Measurements from ENCODE around the gene IL17RE.

DNA sequence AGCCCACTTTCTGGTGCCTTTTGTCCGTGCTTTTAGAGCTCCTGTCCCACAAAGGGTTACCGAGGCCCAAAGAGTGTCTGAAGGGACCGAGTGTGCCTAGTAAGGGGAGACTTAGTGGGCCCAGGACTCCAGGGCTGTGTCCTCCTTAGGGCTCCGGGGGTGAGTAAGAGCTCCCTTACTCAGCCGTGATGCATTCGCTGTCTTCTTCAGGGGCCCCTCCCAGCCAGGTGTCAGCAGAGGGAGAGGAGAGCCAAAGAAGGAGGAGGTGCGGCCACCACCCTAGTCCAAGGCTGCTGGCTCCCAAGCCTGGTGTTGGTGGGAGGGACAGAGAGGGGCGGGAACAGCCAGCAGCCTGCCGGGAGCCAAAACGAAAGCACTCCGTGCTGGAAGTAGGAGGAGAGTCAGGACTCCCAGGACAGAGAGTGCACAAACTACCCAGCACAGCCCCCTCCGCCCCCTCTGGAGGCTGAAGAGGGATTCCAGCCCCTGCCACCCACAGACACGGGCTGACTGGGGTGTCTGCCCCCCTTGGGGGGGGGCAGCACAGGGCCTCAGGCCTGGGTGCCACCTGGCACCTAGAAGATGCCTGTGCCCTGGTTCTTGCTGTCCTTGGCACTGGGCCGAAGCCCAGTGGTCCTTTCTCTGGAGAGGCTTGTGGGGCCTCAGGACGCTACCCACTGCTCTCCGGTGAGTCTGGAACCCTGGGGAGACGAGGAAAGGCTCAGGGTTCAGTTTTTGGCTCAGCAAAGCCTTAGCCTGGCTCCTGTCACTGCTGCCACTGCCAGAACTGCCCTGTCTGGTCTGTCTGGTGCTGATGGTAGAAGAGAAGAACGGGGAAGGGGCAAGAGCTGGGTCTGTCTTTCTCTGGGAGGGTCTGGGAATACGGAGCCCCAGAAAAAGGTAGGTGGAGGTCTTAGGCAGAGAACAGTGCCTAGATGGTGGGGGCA, 14.4 kb downstream of the IL17RE start, which contains the start of gene IL17RC:
- TF ChIP-seq CTCF (IDR thresholded peaks at IDR 0.05), result no peak
- peak in 1 of 2 donors; percentile 82 for TF ChIP-seq POLR2A (IDR thresholded peaks at IDR 0.05)
